Activated T-cell treated with anti-CD3 and anti-CD28 coated beads for 24 hours (primary cell): ENCODE data around the gene FNDC3B.
A peak's percentile ranks its signal among the peaks of the same experiment; 100 is the strongest.

Source experiments
- DNase-seq: peaks from one replicate; pipeline ENCODE4 v3.0.0-alpha.2; 2020; ENCODE audit warnings: low read depth

The FNDC3B gene

DNA sequence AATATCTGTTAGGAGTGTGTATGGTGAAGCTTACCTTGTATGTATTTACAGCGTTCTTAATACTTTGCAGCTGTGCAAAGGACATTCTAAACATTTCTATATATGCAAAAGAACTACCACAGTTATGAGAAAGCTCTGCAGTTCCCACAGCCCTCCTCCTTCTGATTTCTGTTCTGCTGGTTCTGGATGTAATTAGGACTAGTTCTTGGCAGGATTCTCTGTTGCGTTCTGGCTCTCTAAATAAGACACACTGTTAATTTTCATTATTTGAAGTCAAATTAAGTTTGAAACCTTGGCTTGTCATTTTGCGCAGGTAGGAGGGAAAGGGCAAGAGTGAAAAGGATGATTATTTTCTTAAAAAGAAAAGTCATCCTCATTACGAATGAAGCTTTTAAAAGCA, 76.4 kb downstream of the FNDC3B start:
- DNase-seq, result no peak

DNA sequence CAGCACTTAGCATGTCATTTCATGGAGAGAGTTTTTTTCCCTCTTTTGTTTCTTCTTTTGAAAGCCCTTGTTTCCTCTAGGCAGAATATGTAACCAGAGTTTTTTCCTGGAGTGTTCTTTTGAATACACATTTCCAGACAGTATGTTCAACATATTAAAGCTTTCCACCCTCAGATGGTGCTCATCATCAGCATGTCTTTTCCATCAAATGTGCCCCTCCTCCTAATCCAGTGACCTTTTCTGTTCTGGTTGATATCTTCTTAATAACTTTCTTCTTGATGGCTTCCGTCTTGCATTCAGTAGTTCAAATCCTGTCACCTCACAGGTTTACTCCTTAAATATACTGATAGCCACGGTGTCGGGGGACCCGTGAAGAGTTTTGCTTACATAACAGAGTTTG, 78.6 kb downstream of the FNDC3B start:
- no peak for DNase-seq

DNA sequence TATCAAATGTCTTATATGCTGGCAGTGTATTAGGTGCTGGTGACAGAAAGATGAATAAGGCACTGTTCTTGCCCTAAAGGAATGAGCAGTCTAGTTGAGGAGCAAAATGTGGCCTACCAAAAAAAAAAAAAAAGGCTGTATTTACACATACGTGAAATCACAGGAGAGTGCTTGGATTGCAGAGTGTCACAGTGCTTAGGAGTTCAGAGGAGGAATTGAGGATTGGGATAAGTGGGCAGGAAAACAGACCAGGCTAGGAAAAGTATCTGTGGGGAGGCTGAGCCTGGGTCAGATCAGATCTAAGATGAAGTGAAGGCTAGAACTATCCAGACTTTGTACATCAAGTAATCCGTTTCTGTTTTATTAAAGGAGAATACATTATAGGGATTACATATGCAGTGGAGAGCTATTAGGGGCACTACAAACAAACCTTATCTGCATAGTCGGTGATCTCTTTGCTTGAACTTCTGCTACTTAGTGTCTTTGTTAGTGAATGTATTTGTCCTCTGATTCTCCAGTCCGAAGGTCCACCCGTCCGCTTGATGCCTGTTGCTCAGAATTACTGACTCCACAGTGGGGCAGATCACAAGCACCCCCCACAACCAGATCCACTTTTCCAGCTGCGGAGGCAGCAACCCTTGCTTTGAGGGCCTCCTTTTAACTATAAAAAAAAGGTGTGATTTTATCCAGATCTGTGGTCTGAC, 80.0 kb downstream of the FNDC3B start:
- no peak for DNase-seq

DNA sequence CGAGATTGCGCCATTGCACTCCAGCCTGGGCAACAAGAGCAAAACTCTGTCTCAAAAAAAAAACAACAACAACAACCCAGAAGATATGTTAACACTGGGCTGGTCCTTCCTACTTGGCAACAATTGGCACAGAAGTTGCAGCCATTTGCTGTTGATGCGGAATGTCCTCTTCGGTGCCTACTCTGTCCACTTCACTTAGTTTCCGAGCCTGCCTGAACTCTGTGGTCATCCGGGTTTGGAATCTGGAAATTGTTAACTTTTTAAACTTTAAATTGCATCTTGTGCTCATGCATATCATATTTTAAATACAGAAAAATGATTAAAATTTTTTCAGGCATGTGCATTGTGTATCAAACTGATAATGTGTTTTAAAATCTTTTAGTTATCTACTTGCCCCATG, 81.5 kb downstream of the FNDC3B start:
- DNase-seq, result no peak

DNA sequence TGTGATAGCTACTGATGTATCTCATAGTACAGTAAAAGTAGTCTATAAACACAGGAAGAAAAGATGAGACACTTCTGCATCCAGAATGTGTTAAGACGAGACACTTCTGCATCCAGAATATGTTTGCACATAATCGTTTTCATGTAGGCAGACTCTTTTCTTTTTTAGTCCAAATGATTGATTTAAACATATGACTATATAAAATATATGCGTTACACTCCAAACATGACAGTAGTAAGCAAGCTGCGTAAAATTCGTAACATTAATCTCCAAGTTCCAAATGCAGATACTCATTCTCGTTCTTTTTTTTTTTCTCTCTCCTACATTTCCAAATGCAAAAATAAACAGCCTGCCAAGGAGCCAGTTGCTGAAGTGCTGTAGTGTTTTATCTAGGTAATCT, 82.6 kb downstream of the FNDC3B start:
- DNase-seq, result no peak

DNA sequence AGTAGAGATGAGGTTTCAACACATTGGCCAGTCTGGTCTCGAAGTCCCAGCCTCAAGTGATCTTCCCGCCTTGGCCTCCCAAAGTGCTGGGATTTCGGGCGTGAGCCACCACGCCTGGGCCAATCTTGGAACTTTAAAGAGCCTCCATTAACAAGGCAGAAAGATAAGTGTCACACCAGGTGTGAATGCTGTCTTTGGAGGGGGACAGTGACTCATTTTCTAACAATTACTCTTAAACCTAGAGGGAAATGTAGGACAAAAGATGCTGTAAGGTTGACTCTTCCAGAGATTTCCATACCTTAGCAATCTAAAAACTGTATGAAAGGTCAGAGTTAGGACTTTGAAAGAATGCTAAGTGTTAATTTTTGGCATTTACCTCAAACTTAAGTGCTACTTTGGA, 84.9 kb downstream of the FNDC3B start:
- no peak for DNase-seq

DNA sequence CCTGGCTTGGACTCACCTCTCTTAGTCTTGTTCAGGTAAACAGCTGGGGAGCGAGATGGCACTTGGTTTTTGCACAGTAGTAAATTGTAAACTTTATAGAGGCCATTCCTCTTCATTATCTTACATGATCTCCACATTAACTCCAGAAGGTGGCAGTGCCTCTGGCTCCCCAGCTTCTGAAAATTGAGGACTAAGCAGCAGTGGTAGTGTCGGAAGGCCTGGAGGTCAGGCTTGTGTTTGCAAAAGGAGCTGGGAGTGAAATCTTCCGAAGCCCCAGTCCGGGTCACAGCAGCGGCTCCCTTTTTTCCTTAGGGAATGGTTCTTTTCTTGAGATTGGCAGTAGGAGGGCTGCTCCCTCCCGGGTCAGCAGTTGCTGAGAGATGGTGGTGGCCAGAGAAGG, 85.7 kb downstream of the FNDC3B start:
- DNase-seq, result no peak

DNA sequence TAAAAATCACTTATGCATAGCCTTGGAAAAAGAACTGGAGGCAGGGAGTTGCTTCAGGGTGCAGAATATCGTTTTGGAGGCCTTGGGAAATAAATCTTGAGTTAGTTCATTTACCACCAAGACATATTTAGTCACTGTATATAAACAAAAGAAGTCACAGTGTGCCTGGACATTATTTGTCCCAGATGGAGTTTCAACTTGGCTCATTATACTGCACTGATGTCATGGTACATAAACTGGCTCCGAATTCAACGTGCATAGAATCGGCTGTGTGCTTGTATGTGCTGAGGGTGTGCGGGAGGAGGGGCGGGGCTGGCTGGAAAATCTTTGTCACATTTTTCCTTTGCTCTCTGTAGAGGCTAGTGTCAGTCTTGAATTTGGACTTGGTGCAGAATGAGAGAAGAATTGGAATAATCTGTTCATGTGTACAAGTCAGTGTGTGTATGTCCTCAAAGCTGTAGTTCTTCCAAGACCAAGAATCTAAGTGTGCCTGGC, 86.6 kb downstream of the FNDC3B start:
- no peak for DNase-seq

DNA sequence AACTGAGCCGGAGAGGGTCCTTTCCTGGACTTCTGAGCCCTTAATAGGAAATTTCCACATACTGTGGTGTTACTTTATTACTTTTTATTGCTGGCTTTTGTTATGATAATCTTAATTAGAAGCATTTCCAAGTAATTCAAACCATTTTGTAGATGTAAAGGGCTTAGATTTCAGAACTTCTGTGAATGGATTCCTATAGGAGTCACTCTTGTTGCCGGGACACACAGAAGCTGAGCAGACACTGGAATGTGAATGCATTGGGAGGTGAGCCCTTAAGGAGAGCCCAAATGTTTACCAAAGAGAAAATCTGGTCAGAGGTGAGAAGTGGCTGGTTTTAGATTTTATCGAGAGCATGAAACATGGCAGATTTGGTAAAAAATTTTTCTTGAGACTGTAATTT, 87.4 kb downstream of the FNDC3B start:
- no peak for DNase-seq

DNA sequence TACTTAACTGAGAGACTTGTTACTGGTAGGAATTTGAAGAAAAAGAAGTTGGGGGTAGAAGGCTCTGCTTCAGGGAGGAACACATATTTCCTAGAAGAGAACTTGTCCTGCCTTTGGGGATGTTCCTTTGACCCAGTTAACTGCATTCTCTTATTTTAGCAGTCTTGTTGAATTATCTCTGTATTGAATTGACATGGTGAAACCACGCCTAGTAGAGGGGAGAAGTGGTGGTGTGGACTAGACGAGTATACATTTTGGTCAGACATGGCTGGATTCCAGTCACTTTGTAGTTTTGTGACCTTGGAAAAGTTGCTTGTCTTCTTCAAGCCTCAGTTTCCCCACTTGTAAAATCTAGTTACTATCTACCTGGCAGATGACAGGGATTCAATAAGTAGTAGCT, 87.8 kb downstream of the FNDC3B start:
- DNase-seq, result no peak

DNA sequence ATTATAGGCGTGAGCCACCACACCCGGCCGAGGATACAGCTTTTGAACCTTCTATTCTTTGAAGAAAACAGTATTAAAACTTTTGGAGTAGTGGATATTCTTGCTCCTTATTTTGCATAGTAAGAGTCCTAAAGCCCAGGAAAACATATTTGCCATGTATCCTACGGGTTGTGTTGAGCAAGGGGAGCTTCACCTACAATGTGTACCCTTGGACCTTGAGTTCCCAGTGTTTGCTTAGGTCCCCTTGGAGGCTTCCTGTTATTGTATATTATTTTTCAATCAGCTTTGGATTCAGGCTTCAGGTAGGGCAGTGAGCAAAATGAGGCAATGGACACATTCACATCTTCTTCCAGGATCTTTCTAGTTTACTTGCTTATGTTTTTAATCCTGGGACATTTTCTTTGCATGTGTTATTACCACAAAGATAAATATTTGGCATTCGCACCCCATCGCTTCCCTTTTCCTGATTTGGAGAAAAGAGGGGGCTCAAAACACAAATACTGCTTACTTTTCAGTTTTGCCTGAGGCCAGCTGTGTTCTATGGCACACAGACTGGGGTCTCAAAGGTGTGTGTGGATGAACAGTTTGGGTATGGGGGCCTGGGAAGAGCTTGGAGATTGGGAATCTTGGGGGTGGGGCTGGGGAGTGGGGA, 88.7 kb downstream of the FNDC3B start:
- DNase-seq, result no peak

DNA sequence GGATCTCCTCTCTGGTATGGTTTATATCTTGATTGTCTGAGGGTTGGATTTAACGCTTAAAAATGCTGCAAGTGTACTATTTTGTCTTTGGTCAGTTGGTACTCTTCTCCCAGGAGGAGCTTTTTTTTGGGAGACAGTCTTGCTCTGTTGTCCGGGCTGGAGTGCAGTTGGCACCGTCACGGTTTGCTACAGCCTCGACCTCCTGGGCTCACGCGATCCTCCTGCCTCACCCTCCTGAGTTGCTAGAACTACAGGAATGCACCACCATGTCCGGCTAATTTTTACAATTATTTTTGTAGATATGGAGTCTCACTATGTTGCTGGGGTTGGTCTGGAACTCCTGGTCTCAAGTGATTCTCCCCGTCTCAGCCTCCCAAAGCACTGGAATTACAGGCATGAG, 89.5 kb downstream of the FNDC3B start:
- DNase-seq, result no peak

DNA sequence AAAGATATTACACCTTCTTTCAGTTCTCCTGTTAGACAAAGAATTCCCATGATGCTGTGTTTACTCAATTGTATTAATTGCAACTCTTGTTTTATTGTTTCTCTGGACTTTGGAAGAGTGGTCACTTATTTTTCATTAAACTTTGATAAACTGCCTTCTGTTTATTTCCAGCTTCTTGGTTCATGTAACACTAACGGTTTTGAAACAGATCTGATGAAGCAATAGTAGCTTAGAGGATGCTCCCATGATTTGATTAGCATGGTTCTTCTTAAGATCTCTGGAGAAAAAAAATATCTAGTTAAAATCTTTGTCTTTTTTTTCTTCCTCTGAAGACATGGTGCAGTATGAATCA, 90.1 kb downstream of the FNDC3B start:
- no peak for DNase-seq

DNA sequence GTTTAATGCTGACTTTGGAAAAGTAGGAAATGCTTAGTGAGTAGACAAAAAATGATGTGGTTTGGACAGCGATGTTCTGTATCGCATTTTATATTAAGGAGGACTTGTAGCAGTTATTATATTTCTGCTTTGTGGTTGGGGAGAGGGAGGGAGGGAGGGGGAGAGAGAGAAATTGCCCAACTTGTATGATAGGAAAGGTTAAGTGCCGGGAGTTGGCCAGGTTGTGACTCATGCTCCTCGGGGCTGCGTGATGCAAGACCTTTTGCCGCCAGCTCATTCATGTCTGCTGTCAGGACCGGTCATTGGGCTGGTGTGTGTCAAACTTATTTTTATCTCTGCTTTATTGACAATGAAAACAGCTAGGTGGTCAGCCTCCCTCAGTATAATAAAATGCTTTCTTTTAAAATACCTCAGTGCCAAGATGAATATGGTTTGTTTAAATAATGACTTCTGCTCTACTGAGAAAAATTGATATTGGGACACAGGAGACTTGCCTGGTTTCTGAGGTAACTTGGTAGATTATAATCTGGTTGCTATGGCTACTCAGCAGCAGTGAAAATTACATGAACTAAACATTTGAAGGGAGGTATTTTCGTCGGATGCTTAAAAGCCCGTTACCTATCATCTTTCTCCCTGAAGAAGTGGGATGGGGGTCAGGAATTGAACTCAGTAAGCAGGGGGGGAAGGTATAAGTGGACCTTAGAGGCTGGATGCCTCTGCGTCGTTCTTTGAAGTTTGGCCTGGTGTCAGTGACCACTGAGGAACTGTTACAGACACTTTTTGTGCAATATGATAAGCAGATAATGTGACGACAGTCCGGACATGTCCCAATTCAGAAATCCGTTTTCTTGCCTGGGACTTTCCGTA, 90.7 kb downstream of the FNDC3B start:
- peak; percentile 30 for DNase-seq

DNA sequence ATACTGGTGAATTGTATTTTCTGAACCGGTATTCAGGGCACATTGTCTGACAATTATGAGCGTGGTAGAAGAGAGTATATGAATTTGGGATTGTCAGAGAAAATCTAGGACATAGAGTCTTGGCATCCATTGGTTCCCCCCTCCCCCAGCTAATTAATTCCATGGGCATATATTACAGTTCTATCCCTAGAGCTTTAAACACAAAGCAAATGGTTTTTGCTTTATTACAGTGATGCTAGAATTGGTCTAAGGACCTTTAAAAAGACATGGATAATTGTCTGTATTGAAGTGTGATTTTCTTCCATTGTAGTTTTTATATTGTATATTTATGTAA, 91.3 kb downstream of the FNDC3B start:
- DNase-seq, result no peak

DNA sequence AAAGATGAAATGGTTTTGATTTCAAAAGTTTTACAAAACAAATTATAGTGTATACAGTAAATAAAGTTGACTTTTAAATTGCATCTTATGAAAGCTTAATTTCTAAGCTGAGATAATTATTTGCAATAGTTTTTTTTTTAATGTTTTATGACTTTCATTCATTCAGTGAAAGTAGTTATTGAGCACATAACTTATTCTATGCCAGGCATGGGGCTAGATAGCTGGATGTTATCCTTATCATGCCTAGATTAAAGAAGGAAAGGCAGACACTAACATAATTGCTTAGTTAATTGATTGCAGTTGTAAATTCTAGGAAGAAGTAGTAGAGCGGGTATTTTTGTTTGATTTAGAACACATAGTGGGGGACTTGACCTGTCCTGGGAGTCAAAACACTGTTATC, 92.4 kb downstream of the FNDC3B start:
- no peak for DNase-seq

DNA sequence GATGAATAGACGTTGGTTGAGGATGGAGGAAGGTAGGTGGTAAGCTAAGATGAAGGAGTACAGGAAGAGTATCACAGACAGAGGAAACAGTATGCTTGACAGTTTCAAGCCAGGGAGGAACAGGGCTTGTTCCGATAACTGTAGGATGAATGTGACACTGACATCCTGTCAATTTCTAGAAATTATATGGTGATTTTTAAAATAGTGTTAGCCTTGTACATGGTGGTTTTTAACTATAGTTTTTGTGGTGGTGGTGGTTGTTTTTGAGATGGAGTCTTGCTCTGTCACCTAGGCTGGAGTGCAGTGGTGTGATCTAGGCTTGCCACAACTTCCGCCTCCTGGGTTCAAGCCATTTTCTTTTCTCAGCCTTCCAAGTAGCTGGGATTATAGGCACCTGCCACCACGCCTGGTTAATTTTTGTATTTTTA, 92.8 kb downstream of the FNDC3B start:
- DNase-seq, result no peak

DNA sequence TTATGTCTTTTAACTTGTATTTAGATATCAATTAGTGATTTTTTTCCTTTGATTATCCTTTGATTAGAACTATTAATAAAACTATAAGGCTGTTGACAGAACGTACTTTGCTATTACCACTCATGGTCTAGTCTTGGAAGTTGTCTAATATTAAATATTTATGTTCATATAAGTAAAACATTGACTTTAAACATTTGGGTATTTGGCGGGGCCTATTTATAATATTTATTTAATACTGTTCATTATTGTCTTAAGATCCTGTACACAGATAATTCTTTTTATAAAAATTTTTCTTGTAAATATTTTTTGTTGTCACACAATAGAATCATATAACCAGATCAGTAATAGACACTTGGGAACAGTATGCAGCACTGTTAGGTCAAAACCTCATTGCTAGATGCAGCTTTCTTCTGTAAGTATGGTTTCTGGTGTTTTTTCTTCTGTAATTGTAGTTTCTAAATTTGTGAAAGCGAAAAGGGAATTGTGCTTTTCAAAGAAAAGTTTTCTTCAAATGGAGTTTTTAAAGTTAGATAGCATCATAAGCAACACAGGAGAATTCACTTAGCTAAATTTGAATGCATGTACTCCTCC, 93.4 kb downstream of the FNDC3B start:
- no peak for DNase-seq

DNA sequence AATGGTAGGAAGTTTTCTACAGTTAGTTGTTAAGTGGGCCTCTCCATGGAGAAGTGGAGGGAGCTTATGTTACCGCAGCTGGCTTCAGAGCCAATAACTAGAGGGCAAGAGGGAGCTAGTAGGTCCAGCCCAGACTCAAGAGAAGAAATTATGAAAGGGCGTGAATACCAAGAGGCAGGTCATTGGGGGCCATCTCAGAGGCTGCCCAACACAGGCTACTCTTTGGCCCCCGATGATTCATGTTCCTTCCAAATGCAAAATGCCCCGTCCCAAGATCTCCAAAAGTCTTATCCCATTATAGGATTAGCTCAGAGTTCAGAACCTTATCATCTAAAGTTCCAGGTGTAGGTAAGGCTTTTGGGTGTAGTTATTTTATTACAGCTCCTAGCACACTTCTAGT, 94.5 kb downstream of the FNDC3B start:
- DNase-seq, result no peak

DNA sequence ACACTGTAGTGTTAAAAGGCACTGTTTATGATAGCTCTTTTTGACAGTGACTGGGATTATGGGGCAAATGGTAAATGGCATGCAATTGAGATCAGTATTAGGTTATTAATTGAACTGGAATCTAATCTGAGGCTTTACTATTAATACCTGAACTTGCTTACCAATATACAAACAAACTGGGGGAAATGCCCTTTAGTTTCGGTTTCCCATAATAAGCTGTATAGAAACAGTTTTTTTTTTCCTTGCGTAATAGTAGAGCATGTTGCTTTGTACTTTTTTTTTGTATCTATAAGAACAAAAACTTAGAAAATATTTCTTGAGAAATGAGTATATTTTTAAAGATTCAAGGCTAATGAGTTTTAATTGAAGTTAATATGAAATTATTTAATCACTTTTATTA, 95.0 kb downstream of the FNDC3B start:
- no peak for DNase-seq

DNA sequence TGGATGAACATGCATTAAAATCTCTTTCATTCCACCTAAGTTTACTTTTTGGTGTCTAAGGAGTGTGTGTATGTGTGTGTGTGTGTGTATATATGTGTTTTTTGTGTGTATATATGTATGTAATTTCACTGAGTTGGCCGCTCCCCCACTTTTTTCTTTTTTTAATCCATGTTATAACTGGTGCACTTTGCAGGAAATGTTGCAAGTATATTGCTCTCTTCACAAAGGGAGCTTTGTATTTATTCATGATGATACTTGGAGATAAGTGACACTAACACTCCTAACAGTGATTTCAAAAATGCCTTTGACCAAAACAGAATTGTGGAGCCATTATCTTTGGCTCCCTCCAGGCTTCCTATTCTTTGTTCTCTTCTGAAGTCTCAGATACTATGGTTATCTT, 95.8 kb downstream of the FNDC3B start:
- no peak for DNase-seq

DNA sequence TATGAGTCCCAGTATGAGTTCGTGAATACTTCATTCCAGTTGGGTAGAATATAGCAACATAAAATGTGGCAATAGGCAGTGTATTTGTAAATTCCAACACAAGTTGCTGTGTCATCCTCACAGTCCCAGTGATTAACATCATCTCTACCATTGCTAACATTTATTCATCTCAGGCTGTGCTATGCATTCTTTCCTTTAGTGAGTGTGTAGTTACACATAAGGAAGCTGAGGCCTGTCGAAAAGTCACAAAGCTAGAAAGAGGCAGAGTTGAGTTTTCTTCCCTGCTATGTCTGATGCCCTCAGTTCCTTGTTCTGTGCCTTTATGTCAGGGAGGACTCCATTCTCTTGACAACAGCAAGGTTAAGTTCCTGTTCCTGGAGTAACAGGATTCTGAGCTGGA, 96.4 kb downstream of the FNDC3B start:
- no peak for DNase-seq

DNA sequence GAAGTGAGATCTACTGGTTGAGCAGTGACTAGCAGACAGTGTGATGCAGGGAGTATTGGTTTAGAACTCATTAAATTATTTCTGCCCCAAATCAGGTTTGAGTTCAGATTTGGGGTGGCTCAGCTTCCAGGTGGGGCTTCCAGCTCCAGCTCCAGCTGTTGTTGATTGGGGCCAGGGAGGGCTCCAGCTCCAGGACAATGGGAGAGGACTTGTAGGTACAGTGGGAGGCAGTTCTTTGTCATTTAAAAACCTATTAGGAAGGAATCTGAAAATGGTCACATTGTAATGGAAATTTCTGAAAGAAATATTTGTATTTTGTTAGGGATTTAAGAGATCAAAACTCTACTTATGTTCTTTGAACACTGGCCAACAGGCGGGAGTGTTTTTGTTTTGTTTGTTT, 97.0 kb downstream of the FNDC3B start:
- DNase-seq, result no peak
